Activated T-helper 1 cell treated with anti-CD3 and anti-CD28 coated beads, Interleukin-12 subunit alpha, Interleukin-12 subunit beta, Interleukin-2, Interleukin-4 antibody, amounts not matched to agents 30 ng/mL and 10 ng/mL and 1 ng/mL, durations not matched to agents 14 hours and 24 hours and 36 hours (primary cell): Measurements from ENCODE around the gene TSPAN5. TPM values are rescaled to one million over a fixed set of nuclear protein-coding genes. Genes with fewer than 3 reads are reported as not detected.
"Not testable (repeated sequence)": the region's sequence is repeated elsewhere in the genome, so short reads cannot be mapped to it uniquely, and the experiment has no call there.

ENCODE experiments used
- DNase-seq: peaks from one replicate; pipeline ENCODE4 v3.0.0; 2021; ENCODE audit warnings: low spot score
- H3K27ac Mint-ChIP-seq: one replicate; pipeline ENCODE4 v1.8.0; 2021; ENCODE audit warnings: mild to moderate bottlenecking, mixed read lengths
- H3K27me3 Mint-ChIP-seq: one replicate; pipeline ENCODE4 v1.8.0; 2022; ENCODE audit warnings: mild to moderate bottlenecking, moderate library complexity, mixed read lengths; ENCODE audit not compliant: insufficient read depth
- H3K36me3 Mint-ChIP-seq: one replicate; pipeline ENCODE4 v1.8.0; 2021; ENCODE audit warnings: low read depth, mixed read lengths
- H3K4me1 Mint-ChIP-seq: one replicate; pipeline ENCODE4 v1.8.0; 2021; ENCODE audit warnings: low read depth, mixed read lengths
- H3K4me3 Mint-ChIP-seq: one replicate; pipeline ENCODE4 v1.8.0; 2021; ENCODE audit warnings: mild to moderate bottlenecking, moderate library complexity, mixed read lengths
- H3K9me3 Mint-ChIP-seq: one replicate; pipeline ENCODE4 v1.8.0; 2021; ENCODE audit warnings: mixed read lengths
- intact Hi-C: fragments of 100-400 bp; cut with micrococcal nuclease; formaldehyde crosslinking; loops from one replicate; pipeline ENCODE4 v1.15.1; 2024
- total RNA-seq: library from RNA; stranded (reverse); gene quantifications from 2 replicates; pipeline ENCODE4 v1.2.3, GENCODE V29; 2022

Gene TSPAN5
- 34.1 and 35.5 TPM in 2 replicates for total RNA-seq

DNA sequence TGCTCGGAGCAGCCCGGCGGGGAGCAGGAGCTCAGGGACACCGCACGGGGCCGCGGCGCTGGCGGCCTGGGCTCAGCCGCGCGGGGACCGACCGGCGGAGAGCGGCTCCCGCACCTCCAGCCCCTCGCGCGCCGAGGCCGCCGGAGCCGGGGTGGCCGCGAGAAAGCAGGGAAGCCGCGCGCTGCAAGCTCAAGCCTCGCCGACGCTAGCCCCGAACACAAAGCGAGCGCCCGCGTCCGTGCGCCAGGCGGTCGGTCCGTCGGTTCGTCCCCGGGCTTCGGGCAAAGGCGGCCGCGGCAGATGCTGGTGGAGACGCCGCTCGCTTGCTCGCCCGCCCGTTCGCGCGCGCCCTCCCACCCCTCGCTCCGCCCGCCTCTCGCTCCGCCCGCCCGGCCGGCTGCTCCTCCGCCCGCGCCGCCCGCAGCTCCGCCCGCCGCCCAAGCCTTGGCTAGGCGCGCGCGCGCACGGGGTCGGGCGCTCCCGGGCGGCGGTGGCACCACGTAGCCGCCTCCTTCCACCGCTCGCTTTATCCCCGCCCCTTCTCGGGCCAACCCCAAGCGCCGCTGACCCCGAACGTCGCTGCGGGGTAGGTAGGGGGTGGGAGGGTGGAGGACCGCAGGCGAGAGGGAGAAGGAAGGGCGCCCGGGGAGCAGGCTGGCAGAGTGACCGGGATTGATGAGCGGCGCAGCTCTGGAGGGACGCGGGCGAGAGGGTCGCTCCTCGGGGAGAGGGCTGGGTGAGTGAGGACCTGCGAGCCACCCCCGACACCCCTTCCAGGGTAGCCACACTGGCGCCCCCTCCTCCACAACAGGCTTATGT, at the start of gene TSPAN5:
TSS of gene TSPAN5 (minus strand) at position 325 of the 819 bp plus-strand sequence.
- Mint-ChIP-seq H3K4me1 (peaks cover 82% of the 10 kb centered on the region), H3K9me3 (no peaks in the 10 kb centered on the region), H3K36me3 (peaks cover 15% of the 10 kb centered on the region), H3K27me3 (no peaks in the 10 kb centered on the region), H3K27ac (peak within 1 kb of the TSS; percentile 95), H3K4me3 (peak within 1 kb of the TSS; percentile 96)
- peak; percentile 80 for DNase-seq
- intact Hi-C loops = loop anchor here (1.0 kb wide), 5 partner anchors 56 to 515 kb away; partner anchors contain the start of genes METAP1 and STPG2

GRCh38 chr4:98706935-98707334, 48.5 kb upstream of the TSPAN5 start:
- Mint-ChIP-seq H3K9me3 (peaks cover 59% of the 10 kb centered on the region), H3K27me3 (no peaks in the 10 kb centered on the region), H3K4me1 (peaks cover 27% of the 10 kb centered on the region), H3K4me3 (no peak overlapping the region), H3K36me3 (peaks cover 26% of the 10 kb centered on the region), H3K27ac (no peak overlapping the region)
- DNase-seq = no peak
- intact Hi-C loops = loop anchor here (1.0 to 5.0 kb wide), 3 partner anchors 44 to 104 kb away; no protein-coding TSS in a partner anchor

DNA sequence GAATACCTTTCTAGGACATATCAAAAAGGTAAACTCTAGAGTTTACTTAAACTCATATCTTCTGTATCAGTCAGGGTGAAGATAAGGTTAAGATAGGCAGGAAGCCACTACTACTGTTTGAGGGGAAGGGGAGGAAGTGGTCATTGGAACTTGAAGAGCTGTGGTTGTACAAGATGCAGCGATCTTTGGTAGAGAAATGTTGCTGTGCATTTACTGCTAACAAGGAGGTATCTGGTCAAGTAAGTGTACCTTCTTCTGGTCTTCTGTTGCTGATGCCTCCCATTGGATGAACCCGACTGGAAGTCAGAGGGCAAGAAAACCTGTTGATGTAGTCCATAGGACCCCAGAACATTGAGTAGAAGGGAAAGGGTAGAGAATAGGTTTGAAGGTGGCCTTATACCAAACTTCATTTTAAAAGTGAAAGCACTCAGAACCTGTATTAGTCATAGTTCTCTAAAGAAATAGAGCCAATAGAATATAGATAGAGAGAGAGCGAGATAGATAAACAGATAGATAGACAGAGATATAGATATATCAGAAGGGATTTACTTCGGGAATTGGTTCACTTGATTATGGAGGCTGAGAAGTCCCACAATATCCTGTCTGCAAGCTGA, 47.9 kb upstream of the TSPAN5 start:
- peaks cover 26% of the 10 kb centered on the region for H3K36me3 Mint-ChIP-seq
- H3K4me1 Mint-ChIP-seq = peaks cover 27% of the 10 kb centered on the region
- H3K27me3 Mint-ChIP-seq = peaks cover 1% of the 10 kb centered on the region
- H3K4me3 Mint-ChIP-seq = peak overlapping the region; percentile 68
- peaks cover 61% of the 10 kb centered on the region for H3K9me3 Mint-ChIP-seq
- intact Hi-C loops = loop anchor here (1.0 to 5.0 kb wide), 3 partner anchors 43 to 104 kb away; no protein-coding TSS in a partner anchor
- peak; percentile 42 for DNase-seq
- peak overlapping the region; percentile 79 for H3K27ac Mint-ChIP-seq

- Mint-ChIP-seq H3K27ac (peak overlapping the region; percentile 7), H3K9me3 (peaks cover 66% of the 10 kb centered on the region), H3K4me1 (peaks cover 27% of the 10 kb centered on the region), H3K36me3 (peaks cover 26% of the 10 kb centered on the region)
- H3K27me3 Mint-ChIP-seq, DNase-seq, H3K4me3 Mint-ChIP-seq: not testable (repeated sequence)
- intact Hi-C loops = loop anchor here (5.0 kb wide), 1 partner anchor 87 kb away; no protein-coding TSS in a partner anchor
Observed at GRCh38 chr4:98705586-98705985, 47.2 kb upstream of the TSPAN5 start.

GRCh38 chr4:98700656-98701055, 42.2 kb upstream of the TSPAN5 start:
- peaks cover 8% of the 10 kb centered on the region for H3K4me1 Mint-ChIP-seq
- no peak overlapping the region for H3K27ac Mint-ChIP-seq
- peaks cover 9% of the 10 kb centered on the region for H3K36me3 Mint-ChIP-seq
- no peak overlapping the region for H3K4me3 Mint-ChIP-seq
- intact Hi-C loops = no loop called here
- peaks cover 59% of the 10 kb centered on the region for H3K9me3 Mint-ChIP-seq
- DNase-seq = no peak
- peaks cover 2% of the 10 kb centered on the region for H3K27me3 Mint-ChIP-seq

GRCh38 chr4:98694076-98694475, 35.7 kb upstream of the TSPAN5 start:
- Mint-ChIP-seq H3K4me1 (peaks cover 9% of the 10 kb centered on the region), H3K36me3 (peaks cover 3% of the 10 kb centered on the region), H3K27ac (no peak overlapping the region), H3K4me3 (no peak overlapping the region), H3K27me3 (no peaks in the 10 kb centered on the region), H3K9me3 (peaks cover 27% of the 10 kb centered on the region)
- no peak for DNase-seq
- intact Hi-C loops = no loop called here

DNA sequence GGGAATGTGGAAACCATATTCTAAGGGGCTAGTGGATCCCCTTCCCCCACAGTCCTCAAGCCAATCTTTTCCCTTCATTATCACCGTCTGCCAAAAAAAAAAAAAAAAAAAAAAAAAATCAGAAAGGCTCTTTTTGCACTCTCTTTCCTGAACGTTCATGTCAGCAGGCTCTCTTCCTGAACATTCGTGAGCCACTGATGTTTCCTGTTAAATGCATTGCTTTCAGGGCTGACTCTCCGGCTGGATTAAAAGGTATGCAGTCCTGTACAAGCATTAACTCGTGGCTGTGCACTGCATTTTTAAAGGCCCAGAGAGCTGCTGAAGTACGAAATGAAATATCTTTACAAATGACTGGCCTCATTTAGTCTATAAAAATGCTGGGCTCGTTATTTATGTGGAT, 34.0 kb upstream of the TSPAN5 start:
- peaks cover 19% of the 10 kb centered on the region for H3K9me3 Mint-ChIP-seq
- H3K36me3 Mint-ChIP-seq = peaks cover 3% of the 10 kb centered on the region
- H3K4me3 Mint-ChIP-seq = no peak overlapping the region
- DNase-seq = no peak
- H3K27me3 Mint-ChIP-seq = no peaks in the 10 kb centered on the region
- intact Hi-C loops = no loop called here
- H3K27ac Mint-ChIP-seq = no peak overlapping the region
- peaks cover 19% of the 10 kb centered on the region for H3K4me1 Mint-ChIP-seq

DNA sequence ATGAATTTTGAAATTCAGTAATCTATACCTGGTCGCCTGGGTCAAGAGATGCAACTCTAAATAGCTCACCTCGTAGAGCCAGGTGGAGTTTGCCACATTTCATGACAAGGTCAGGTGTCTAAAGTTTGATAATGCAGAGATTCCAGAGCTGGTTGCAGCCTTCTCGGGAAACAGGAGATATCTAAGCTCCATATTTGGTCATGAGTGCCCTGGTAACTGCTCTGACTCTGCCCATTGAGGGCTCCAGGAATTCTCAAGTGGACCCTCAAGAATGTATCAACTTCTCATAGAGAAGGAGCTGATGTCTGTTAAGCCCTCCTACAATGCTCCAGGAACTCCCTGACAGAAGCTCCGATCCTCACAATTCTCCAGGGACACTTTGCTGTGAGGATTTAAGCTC, 33.2 kb upstream of the TSPAN5 start:
- peaks cover 3% of the 10 kb centered on the region for H3K36me3 Mint-ChIP-seq
- H3K27me3 Mint-ChIP-seq = no peaks in the 10 kb centered on the region
- DNase-seq = no peak
- peaks cover 14% of the 10 kb centered on the region for H3K9me3 Mint-ChIP-seq
- intact Hi-C loops = no loop called here
- no peak overlapping the region for H3K27ac Mint-ChIP-seq
- H3K4me1 Mint-ChIP-seq = peaks cover 19% of the 10 kb centered on the region
- H3K4me3 Mint-ChIP-seq = no peak overlapping the region

DNA sequence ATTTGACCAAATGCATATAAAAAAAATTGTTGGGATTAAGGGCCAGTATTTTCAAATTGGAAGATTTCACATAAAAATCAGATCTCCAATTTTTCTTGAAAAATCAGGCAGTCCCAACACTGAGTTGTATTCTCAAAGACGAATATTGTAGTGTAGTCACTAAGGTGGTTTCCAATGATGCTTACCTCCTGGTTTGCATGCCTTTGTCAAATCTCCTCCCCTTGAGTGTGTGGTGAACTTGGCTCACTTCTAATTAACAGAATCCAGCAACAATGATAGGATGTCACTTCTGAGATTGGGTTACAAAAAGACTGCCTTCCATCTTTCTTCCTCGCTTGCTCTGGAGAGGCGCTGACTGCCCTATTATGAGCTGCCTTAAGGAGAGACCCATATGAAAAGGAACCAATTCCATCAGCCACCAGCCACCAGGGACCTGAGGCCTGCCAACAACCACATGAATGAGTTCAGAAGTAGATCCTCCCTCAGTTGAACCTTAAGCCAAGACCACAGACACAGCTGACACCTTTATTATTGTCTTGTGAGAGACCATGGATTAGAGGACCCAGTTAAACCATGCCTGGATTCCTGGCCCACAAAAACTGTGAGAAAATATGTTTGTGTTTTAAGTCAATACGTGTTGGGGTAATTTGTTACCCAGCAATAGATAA, 31.2 kb upstream of the TSPAN5 start:
- peaks cover 3% of the 10 kb centered on the region for H3K36me3 Mint-ChIP-seq
- no peak overlapping the region for H3K4me3 Mint-ChIP-seq
- no peaks in the 10 kb centered on the region for H3K27me3 Mint-ChIP-seq
- peaks cover 19% of the 10 kb centered on the region for H3K4me1 Mint-ChIP-seq
- H3K27ac Mint-ChIP-seq = no peak overlapping the region
- intact Hi-C loops = no loop called here
- peaks cover 11% of the 10 kb centered on the region for H3K9me3 Mint-ChIP-seq
- DNase-seq = no peak

DNA sequence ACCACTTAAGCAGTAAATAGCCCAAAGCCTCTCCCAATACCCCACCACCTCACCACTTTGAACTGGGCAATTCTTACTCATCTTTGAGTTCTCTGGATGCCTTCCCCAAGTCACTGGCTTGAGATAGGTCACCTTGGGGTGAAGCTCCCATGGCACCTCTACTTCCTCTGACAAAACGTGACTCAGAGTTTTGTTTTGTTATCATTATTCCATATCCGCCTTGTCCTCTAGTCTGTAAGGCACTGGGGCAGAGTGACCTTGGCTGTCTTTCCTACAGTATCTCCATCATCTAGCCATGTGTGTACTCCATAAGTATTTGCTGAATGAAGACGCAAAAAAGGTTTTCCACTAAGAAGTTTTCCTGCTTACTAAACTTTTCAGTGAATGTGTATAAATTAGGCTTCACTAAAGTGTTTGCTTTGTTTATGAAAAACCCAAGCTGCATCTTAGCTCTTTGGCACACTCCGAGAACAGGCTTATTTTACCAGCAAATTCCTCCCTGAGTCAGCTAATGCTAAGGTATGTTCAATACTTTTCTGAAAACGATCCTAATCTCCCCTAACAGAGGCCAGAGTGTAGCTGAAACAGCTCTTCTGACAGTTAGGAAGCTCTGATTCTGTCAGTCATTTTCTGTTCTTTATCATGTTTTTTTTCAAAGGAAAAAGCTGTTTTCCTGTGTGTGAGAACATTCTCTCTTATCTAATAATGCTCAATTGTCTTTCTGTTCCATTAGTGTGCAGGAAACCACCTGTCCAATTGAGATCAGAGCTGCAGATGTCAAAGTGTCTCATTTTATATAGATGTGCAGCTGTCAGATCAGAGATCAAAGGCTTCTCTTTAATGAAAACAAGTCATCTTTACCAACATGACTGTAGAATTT, 30.2 kb upstream of the TSPAN5 start:
- H3K27ac Mint-ChIP-seq = peak overlapping the region; percentile 40
- H3K4me1 Mint-ChIP-seq = peaks cover 19% of the 10 kb centered on the region
- no peak overlapping the region for H3K4me3 Mint-ChIP-seq
- H3K27me3 Mint-ChIP-seq = no peaks in the 10 kb centered on the region
- no peak for DNase-seq
- intact Hi-C loops = no loop called here
- H3K36me3 Mint-ChIP-seq = peaks cover 3% of the 10 kb centered on the region
- peaks cover 11% of the 10 kb centered on the region for H3K9me3 Mint-ChIP-seq

DNA sequence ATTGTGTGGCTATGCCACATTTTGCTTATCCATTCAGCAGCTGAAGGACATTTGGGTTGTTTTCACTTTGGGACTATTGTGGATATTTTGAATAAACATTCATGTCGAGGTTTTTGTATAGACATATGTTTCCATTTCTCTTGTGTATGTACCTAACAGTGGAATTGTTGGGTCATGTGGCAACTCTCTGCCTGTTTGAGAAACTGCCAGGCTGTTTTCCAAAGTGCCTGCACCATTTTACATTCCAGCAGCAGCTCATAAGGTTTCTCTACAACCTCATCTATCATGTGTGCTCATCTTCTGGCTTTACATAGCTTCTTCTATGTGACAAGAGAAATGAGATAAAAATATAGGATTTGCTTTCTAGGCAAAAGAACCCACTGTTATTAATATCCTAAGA, 29.5 kb upstream of the TSPAN5 start:
- peaks cover 3% of the 10 kb centered on the region for H3K36me3 Mint-ChIP-seq
- H3K4me3 Mint-ChIP-seq = no peak overlapping the region
- H3K9me3 Mint-ChIP-seq = peaks cover 11% of the 10 kb centered on the region
- H3K4me1 Mint-ChIP-seq = peaks cover 19% of the 10 kb centered on the region
- no peaks in the 10 kb centered on the region for H3K27me3 Mint-ChIP-seq
- H3K27ac Mint-ChIP-seq = no peak overlapping the region
- intact Hi-C loops = no loop called here
- no peak for DNase-seq

- H3K36me3 Mint-ChIP-seq = peaks cover 3% of the 10 kb centered on the region
- no peak for DNase-seq
- no peaks in the 10 kb centered on the region for H3K27me3 Mint-ChIP-seq
Observed at GRCh38 chr4:98686847-98687246, 28.4 kb upstream of the TSPAN5 start.

More at GRCh38 chr4:98686847-98687246, 28.4 kb upstream of the TSPAN5 start:
- Mint-ChIP-seq H3K4me1 (peaks cover 19% of the 10 kb centered on the region), H3K4me3 (no peak overlapping the region), H3K9me3 (peaks cover 11% of the 10 kb centered on the region), H3K27ac (no peak overlapping the region)
- intact Hi-C loops = no loop called here
